ENCODE results near the gene PSPC1.
"Not testable (repeated sequence)": the region's sequence is repeated elsewhere in the genome, so short reads cannot be mapped to it uniquely, and the experiment has no call there.

The PSPC1 gene

GRCh38 chr13:19782727-19783682, at the start of gene PSPC1:
PSPC1 (minus strand) TSS chr13:19782945; CDS start chr13:19782757, 188 bp downstream.
- peak; percentile 97 for DNase-seq

GRCh38 chr13:19822673-19823072, 39.9 kb upstream of the PSPC1 start:
- DNase-seq = no peak

- DNase-seq = peak; percentile 25
Observed at GRCh38 chr13:19818223-19818842, 35.6 kb upstream of the PSPC1 start.

- DNase-seq = no peak
Observed at GRCh38 chr13:19817510-19818158, 34.9 kb upstream of the PSPC1 start.

GRCh38 chr13:19817106-19817505, 34.4 kb upstream of the PSPC1 start:
- no peak for DNase-seq

GRCh38 chr13:19815842-19816241, 33.1 kb upstream of the PSPC1 start:
- not testable (repeated sequence) for DNase-seq

GRCh38 chr13:19810996-19811881, 28.5 kb upstream of the PSPC1 start:
- no peak for DNase-seq

- DNase-seq = no peak
Observed at GRCh38 chr13:19810151-19810550, 27.4 kb upstream of the PSPC1 start.

GRCh38 chr13:19805765-19806164, 23.0 kb upstream of the PSPC1 start:
- DNase-seq = no peak

- DNase-seq = no peak
Observed at GRCh38 chr13:19795956-19796355, 13.2 kb upstream of the PSPC1 start.

- DNase-seq = no peak
Observed at GRCh38 chr13:19794631-19795030, 11.9 kb upstream of the PSPC1 start.

- DNase-seq = no peak
Observed at GRCh38 chr13:19791953-19792537, 9.3 kb upstream of the PSPC1 start.

GRCh38 chr13:19782049-19782726, 557 bp downstream of the PSPC1 start:
- peak; percentile 59 for DNase-seq

GRCh38 chr13:19781526-19781925, 1.2 kb downstream of the PSPC1 start:
- DNase-seq = peak; percentile 12

- peak; percentile 36 for DNase-seq
Observed at GRCh38 chr13:19780753-19781418, 1.9 kb downstream of the PSPC1 start.

GRCh38 chr13:19772306-19772705, 10.4 kb downstream of the PSPC1 start:
- no peak for DNase-seq

GRCh38 chr13:19769854-19770253, 12.9 kb downstream of the PSPC1 start:
- no peak for DNase-seq

- DNase-seq = no peak
Observed at GRCh38 chr13:19767966-19768365, 14.8 kb downstream of the PSPC1 start.

GRCh38 chr13:19766591-19766990, 16.2 kb downstream of the PSPC1 start:
- no peak for DNase-seq

- no peak for DNase-seq
Observed at GRCh38 chr13:19764237-19764636, 18.5 kb downstream of the PSPC1 start.

- no peak for DNase-seq
Observed at GRCh38 chr13:19763618-19764017, 19.1 kb downstream of the PSPC1 start.

Data from CD4-positive, alpha-beta T cell treated with Interleukin-21 for 1 hour (primary cell).